Chondrocyte (in vitro differentiated cells): ENCODE measurements around the gene PHOSPHO2. TPM values are rescaled to one million over a fixed set of nuclear protein-coding genes. Genes with fewer than 3 reads are reported as not detected.

Experiments used
- DNase-seq: peaks from one replicate; pipeline ENCODE4 v3.0.0; 2021; ENCODE audit warnings: mixed read lengths, low spot score
- H3K27ac Mint-ChIP-seq: one replicate; pipeline ENCODE4 v1.8.0; 2021; ENCODE audit warnings: mild to moderate bottlenecking, moderate library complexity, mixed read lengths; ENCODE audit not compliant: unreplicated experiment
- H3K27me3 Mint-ChIP-seq: 2 replicates; pipeline ENCODE4 v1.8.0; 2021; ENCODE audit warnings: low read depth, mixed read lengths
- H3K36me3 Mint-ChIP-seq: 2 replicates; pipeline ENCODE4 v1.8.0; 2021; ENCODE audit warnings: low read depth, mixed read lengths
- H3K4me1 Mint-ChIP-seq: 2 replicates; pipeline ENCODE4 v1.8.0; 2021; ENCODE audit warnings: low read depth, mild to moderate bottlenecking, mixed read lengths
- H3K4me3 Mint-ChIP-seq: one replicate; pipeline ENCODE4 v1.8.0; 2021; ENCODE audit warnings: mild to moderate bottlenecking, moderate library complexity, mixed read lengths; ENCODE audit not compliant: unreplicated experiment
- H3K9me3 Mint-ChIP-seq: 2 replicates; pipeline ENCODE4 v1.8.0; 2021; ENCODE audit warnings: low read depth, mixed read lengths
- total RNA-seq: library from RNA; stranded (reverse); gene quantifications from 3 replicates; pipeline ENCODE4 v1.2.1, GENCODE V29; 2021
- TF ChIP-seq, protein P1 (sequence below): fragments of 200-600 bp; sonication (generic); IDR thresholded peaks from 2 replicates; pipeline ENCODE4 v1.5.0; 2021; ENCODE audit warnings: antibody characterized with exemption, mild to moderate bottlenecking, moderate library complexity

PHOSPHO2 gene
- total RNA-seq, 1 donor from 2014 or later = 3.3 TPM

DNA sequence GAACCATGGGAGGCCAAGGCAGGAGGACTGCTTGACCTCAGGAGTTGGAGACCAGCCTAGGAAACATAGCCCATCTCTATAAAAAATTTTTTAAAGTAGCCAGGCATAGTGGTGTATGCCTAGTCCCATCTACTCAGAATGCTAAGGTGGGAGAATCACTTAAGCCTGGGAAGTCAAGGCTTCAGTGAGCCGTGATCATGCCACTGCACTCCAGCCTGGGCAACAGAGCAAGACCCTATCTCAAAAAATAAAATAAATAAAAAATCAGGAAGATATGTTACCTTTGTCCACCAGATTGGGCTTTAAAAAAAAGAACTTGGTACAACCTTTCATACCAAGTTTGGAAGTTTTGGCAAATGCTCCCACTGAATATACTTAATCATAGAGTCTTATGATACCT, 35.4 kb upstream of the PHOSPHO2 start:
- no peak overlapping the region for H3K4me3 Mint-ChIP-seq
- TF ChIP-seq, protein P1, sequence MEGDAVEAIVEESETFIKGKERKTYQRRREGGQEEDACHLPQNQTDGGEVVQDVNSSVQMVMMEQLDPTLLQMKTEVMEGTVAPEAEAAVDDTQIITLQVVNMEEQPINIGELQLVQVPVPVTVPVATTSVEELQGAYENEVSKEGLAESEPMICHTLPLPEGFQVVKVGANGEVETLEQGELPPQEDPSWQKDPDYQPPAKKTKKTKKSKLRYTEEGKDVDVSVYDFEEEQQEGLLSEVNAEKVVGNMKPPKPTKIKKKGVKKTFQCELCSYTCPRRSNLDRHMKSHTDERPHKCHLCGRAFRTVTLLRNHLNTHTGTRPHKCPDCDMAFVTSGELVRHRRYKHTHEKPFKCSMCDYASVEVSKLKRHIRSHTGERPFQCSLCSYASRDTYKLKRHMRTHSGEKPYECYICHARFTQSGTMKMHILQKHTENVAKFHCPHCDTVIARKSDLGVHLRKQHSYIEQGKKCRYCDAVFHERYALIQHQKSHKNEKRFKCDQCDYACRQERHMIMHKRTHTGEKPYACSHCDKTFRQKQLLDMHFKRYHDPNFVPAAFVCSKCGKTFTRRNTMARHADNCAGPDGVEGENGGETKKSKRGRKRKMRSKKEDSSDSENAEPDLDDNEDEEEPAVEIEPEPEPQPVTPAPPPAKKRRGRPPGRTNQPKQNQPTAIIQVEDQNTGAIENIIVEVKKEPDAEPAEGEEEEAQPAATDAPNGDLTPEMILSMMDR = no peak
- peaks cover 2% of the 10 kb centered on the region for H3K36me3 Mint-ChIP-seq
- no peak overlapping the region for H3K27ac Mint-ChIP-seq
- no peaks in the 10 kb centered on the region for H3K27me3 Mint-ChIP-seq
- H3K4me1 Mint-ChIP-seq = no peaks in the 10 kb centered on the region
- H3K9me3 Mint-ChIP-seq = no peaks in the 10 kb centered on the region
- DNase-seq = no peak

DNA sequence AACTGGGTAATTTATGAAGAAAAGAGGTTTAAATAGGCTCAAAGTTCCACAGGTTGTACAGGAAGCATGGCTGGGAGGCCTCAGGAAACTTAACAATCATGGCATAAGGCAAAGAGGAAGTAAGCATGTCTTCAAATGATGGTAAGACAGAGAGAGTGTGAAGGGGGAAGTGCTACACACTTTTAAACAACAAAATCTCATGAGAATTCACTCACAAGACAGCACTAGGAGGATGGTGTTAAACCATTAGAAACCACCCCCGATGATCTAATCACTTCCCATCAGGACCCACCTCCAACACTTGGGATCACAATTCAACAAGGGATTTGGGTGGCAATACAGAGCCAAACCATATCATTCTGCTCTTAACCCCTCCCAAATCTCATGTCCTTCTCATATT, 34.9 kb upstream of the PHOSPHO2 start:
- no peak overlapping the region for H3K4me3 Mint-ChIP-seq
- no peaks in the 10 kb centered on the region for H3K27me3 Mint-ChIP-seq
- DNase-seq = no peak
- no peaks in the 10 kb centered on the region for H3K9me3 Mint-ChIP-seq
- H3K4me1 Mint-ChIP-seq = no peaks in the 10 kb centered on the region
- H3K36me3 Mint-ChIP-seq = peaks cover 2% of the 10 kb centered on the region
- TF ChIP-seq, protein P1 = no peak
- no peak overlapping the region for H3K27ac Mint-ChIP-seq

DNA sequence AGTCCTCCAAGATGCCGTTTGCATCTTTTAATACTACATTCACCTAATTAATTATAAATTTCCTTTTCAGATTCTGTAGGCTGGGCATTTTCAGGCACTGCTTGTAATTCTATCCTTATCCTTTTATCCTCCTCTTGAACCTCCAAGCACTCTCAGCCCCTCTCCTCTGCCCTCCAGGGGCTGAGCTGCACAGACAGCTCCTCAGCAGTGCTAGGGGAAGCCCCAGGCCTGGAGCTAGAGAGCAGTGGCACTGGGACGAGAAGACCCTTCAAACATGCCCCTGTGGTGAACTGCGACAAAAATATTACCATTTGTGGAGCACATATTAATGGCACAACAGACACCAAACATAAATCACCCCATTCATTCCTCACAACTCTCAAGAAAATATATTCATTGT, 33.0 kb upstream of the PHOSPHO2 start:
- Mint-ChIP-seq H3K9me3 (no peaks in the 10 kb centered on the region), H3K36me3 (peaks cover 2% of the 10 kb centered on the region), H3K27me3 (no peaks in the 10 kb centered on the region), H3K4me3 (no peak overlapping the region), H3K4me1 (peaks cover 6% of the 10 kb centered on the region), H3K27ac (no peak overlapping the region)
- no peak for DNase-seq
- TF ChIP-seq, protein P1 = no peak

DNA sequence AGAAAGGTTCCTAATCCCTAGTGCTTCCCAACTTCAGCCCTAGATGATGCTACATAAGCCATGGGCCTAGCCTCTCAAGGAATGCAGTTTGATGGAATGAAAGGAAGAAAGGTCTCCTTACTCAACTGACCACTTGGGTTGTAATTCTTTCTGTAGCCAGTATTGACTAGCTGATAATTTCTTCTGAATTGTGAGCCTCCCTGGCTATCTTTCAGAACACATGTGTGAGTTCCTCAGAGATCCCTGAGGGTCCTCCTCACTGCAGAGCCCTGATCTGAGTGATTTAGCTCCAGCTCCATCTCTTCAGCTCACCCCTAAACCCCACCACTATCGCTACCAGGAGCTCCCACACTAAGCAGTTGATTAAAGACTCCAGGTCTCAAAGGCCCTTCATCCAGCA, 31.5 kb upstream of the PHOSPHO2 start:
- H3K27ac Mint-ChIP-seq = no peak overlapping the region
- TF ChIP-seq, protein P1 = no peak
- H3K36me3 Mint-ChIP-seq = peaks cover 2% of the 10 kb centered on the region
- H3K4me3 Mint-ChIP-seq = no peak overlapping the region
- DNase-seq = no peak
- H3K4me1 Mint-ChIP-seq = peaks cover 6% of the 10 kb centered on the region
- H3K9me3 Mint-ChIP-seq = no peaks in the 10 kb centered on the region
- H3K27me3 Mint-ChIP-seq = no peaks in the 10 kb centered on the region

DNA sequence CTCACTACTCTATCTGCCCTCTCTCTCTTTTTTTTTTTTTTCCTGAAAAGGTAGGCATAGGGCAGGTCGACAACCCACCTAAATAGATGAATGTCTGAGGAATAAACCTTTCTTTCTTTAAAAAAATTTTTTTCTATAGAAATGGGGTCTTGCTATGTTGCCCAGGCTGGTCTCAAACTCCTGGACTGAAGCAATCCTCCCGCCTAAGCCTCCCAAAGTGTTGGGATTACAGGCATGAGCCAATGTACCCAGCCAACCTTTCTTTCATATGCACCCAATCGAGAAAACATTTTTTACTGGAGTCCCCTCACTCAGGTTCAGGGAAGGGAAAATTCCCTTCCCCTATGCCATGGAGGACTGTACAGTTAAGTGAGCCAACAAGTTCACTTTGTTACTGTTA, 31.0 kb upstream of the PHOSPHO2 start:
- TF ChIP-seq, protein P1 = no peak
- H3K36me3 Mint-ChIP-seq = peaks cover 2% of the 10 kb centered on the region
- H3K27ac Mint-ChIP-seq = no peak overlapping the region
- no peak for DNase-seq
- H3K4me1 Mint-ChIP-seq = peaks cover 6% of the 10 kb centered on the region
- no peak overlapping the region for H3K4me3 Mint-ChIP-seq
- no peaks in the 10 kb centered on the region for H3K9me3 Mint-ChIP-seq
- H3K27me3 Mint-ChIP-seq = no peaks in the 10 kb centered on the region
